GM18951 (cell line): ENCODE measurements around the gene CNTN4.

Experiments used
- POLR2A ChIP-seq: IDR thresholded peaks from 4 replicates; pipeline ENCODE4 v1.6.1; 2011; ENCODE audit warnings: mild to moderate bottlenecking; ENCODE audit not compliant: insufficient read length, insufficient read depth; ENCODE audit errors: extremely low read depth
- in situ Hi-C: fragments of 300-500 bp; cut with MboI; formaldehyde crosslinking; loops from one replicate; pipeline ENCODE4 v1.12.0; 2022; ENCODE audit warnings: low sequenced_read_pairs, mixed read lengths, inconsistent platforms; ENCODE audit not compliant: unreplicated experiment

The CNTN4 gene

GRCh38 chr3:2172561-2173171 is 74.0 kb downstream of the CNTN4 start:
- TF ChIP-seq POLR2A: no peak
- in situ Hi-C loops: no loop called here

- TF ChIP-seq POLR2A: no peak
- in situ Hi-C loops: no loop called here
Measured at GRCh38 chr3:2180634-2181033, 82.0 kb downstream of the CNTN4 start.

GRCh38 chr3:2198776-2199279 is 100.2 kb downstream of the CNTN4 start:
- in situ Hi-C loops: no loop called here
- TF ChIP-seq POLR2A: no peak

- in situ Hi-C loops: no loop called here
- TF ChIP-seq POLR2A: no peak
Measured at GRCh38 chr3:2204054-2204453, 105.4 kb downstream of the CNTN4 start.

- TF ChIP-seq POLR2A: no peak
- in situ Hi-C loops: no loop called here
Measured at GRCh38 chr3:2205692-2206091, 107.0 kb downstream of the CNTN4 start.

GRCh38 chr3:2206536-2206935 is 107.9 kb downstream of the CNTN4 start:
- no peak for TF ChIP-seq POLR2A
- in situ Hi-C loops: no loop called here

DNA sequence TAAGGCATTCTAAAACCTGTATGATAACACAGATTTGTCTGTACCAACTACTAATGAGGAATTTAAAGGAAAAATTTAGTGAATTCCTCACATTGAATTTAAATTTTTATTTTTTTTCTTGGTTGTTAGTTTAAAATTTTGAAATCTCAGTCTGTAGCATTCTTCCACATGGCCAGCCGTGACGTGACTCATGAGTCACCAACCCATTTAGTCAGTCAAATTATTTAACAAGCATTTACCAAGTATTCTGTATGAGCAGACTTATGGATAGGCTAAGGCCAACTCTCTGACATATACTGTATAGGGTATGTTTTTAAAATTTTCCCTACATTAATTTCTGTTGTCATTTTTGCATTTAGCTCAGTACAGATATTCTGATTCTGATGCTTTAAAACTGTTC is 112.9 kb downstream of the CNTN4 start:
- no peak for TF ChIP-seq POLR2A
- in situ Hi-C loops: no loop called here

GRCh38 chr3:2212206-2212605 is 113.5 kb downstream of the CNTN4 start:
- in situ Hi-C loops: no loop called here
- TF ChIP-seq POLR2A: no peak

DNA sequence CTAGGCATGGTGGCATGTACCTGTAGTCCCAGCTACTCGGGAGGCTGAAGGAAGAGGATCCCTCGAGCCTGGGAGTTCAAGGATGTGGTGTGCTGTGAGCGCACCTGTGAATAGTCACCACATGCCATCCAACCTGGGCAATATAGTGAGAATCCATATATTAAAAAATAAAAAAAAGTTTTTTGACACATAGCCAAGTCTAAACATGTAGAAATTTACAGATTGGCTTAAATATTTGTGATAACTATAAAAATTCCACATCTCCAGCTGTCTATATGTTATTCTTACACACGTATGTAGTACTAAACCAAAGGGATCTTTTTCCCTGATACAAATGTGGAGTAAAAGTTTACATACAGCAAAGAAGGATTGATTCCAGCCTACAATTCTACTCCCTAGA is 119.7 kb downstream of the CNTN4 start:
- in situ Hi-C loops: no loop called here
- TF ChIP-seq POLR2A: no peak

DNA sequence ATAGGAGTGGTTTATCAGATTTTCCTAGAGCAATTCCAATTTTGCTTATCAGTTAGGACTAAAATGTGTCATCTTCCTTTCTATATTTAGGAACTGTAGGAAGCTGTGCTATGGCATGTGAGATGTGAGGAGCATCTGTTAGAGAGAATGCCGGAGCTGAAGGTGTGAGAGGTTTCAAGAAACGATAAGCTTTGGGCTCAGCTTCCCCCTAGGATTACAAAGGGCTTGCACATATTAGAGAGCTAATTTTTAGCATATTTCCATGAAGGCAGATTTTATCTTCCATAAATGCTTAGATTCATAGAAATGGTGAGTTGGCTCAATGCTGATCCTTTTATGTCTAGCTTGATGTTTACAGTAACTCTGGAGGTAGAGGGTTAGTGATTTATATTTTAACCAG is 120.2 kb downstream of the CNTN4 start:
- in situ Hi-C loops: no loop called here
- TF ChIP-seq POLR2A: no peak

DNA sequence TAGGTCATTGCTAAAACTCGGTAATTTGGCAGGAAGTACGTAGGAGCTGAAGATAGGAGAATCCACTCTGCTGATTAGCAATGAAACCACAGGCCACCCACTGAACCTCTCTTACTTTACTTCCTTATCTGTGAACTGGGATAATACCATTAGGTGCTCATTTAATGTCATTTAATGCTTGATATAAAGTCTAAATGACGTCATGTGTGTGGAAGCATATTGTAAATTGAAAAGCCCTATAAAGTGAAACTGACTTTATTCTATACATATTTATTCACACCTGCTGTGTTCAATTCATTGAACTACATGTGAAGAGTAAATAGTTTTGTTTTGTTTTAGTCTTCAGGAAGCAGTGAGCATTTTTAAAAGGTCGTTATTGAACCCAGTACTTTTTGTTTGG is 137.5 kb downstream of the CNTN4 start:
- no peak for TF ChIP-seq POLR2A
- in situ Hi-C loops: no loop called here

GRCh38 chr3:2244137-2244536 is 145.5 kb downstream of the CNTN4 start:
- TF ChIP-seq POLR2A: no peak

GRCh38 chr3:2246873-2247648 is 148.4 kb downstream of the CNTN4 start:
- in situ Hi-C loops: no loop called here
- no peak for TF ChIP-seq POLR2A

More at GRCh38 chr3:2244137-2244536, 145.5 kb downstream of the CNTN4 start:
- in situ Hi-C loops: no loop called here

GRCh38 chr3:2247831-2248230 is 149.2 kb downstream of the CNTN4 start:
- in situ Hi-C loops: no loop called here
- TF ChIP-seq POLR2A: no peak
